ENCODE results near the gene ZNF785. TPM values are rescaled to one million over a fixed set of nuclear protein-coding genes. Genes with fewer than 3 reads are reported as not detected.
A peak's percentile ranks its signal among the peaks of the same experiment; 100 is the strongest.
"Not testable (repeated sequence)": the region's sequence is repeated elsewhere in the genome, so short reads cannot be mapped to it uniquely, and the experiment has no call there.

The ZNF785 gene
- polyA plus RNA-seq, 5 donors: 22.3 to 29.1 (median 25.2) TPM

DNA sequence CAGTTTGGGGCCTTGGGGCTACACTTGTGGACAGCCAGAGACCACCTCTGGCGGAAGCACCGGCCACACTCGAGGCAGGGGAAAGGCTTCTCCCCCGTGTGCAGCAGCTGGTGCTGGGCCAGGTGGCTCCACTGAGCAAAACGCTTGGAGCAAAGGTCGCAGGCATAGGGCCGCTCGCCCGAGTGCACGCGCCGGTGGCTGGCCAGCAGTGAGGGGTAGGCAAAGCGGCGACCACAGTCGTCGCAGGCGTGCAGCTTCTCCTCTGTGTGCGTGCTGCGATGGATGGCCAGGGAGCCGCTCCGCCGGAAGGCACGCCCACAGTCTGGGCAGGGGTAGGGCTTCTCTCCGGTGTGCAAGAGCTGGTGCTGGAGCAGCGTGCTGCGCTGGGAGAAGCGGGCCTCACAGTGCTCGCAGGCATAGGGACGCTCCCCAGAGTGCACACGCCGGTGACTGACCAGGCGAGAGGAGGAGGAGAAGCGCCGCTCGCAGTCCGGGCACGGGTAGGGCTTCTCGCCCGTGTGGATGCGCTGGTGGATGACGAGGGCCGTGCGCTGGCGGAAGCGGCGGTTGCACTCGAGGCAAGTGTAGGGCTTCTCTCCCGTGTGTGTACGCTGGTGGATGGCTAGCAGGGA is 18.9 kb upstream of the ZNF785 start:
- DNase-seq: no peak

DNA sequence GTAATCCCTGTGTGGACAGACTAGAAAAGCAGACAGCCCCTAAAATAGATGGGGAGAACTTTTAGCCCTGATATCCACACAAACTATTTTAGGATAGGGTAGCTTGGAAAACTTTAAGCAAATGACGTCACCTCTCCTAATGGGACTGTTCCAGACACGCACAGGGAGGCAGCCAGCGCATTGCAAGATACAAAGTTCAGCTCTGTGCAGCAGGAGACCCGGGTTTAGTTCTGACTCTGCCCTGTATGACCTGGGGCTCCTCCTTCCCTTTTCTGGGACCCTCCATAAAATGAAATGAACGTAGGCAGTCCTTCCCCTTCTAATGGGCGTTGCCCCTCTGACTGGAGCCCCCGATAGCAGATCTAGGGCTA is 18.4 kb upstream of the ZNF785 start:
- no peak for DNase-seq

DNA sequence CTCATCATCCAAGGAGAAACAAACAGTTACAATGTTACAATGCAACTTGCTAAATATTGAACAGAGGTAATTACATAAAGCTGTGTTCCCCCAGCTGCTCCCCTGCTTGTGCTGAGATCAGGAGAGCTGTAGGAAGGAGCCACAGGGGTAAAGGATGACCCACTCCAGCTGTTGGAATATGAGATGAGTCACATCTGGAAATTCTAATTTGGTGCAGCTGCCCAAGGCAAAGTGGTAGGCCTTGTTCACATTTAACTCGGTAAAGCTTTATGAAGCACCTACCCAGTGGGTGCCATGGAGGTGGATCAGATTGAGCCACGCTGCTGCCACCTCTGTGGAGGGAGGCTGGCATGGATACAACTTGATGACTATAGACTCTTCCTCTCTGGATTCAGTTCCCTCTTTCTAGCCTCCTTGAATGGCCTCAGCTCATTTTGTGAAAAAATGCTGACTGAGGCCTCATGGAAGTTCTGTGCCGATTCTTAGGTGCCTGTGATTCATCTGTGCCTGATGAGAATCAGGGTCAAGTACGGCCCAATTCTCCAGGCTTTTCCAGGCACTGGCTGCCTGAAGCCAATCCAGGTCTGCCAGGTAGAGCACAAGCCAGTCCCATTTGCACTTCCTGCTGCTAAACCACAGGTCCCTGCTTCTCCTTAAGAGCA is 17.2 kb upstream of the ZNF785 start:
- no peak for DNase-seq

DNA sequence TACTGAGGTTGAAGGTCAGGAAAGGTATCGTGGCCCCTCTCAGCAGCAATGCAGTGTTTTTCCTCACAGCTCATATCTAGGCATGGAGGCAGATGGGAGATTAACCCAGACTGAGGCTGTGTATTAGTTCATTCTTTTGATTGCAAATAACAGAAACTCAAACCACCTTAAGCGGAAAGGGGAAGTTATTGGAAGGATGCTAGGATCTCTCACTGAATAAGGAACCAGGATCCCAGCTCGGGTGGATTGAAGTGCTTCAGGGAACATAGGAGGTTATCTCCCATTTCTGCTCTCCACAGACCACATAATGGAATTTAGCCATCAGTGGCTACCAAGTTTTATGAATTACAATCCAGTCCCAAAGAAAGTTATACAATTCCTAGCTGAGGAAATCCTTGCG is 16.5 kb upstream of the ZNF785 start:
- DNase-seq: no peak

DNA sequence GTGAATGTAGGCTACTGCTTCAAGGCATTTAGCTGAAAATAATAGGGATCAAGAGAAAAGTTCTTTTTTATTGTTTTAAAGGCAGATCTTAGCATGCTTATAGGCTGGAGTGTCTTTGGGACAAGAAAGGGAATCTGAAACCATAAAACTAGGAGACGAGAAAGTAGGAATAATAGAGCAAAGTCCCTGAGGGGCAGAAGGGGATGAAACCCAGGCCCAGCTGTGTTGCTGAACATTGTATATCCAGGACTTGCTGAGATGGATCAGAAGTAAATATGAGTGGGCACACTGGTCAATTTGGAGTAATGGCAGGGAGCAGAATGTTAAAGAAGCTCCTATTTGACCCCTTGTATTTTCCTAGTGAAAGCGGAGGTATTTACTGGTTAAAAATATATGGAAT is 15.4 kb upstream of the ZNF785 start:
- no peak for DNase-seq

DNA sequence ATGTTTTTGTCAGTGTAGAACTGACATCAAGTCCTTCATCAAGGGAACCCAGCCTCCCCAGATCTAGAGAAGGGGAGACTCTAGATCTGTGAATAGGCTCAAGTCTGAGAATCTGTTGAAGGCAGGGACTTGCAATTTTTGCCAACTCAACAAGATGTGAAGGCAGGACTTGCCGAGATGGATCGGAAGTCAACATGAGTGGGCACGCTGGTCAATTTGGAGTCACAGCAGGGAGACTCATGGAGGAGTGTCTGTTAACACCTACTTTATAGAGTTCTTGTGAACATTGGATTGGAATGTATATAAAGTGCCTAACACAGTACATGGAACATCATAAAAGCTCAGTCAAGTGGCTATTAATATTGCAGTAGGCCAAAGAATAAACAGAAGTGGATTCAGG is 14.7 kb upstream of the ZNF785 start:
- DNase-seq: no peak

DNA sequence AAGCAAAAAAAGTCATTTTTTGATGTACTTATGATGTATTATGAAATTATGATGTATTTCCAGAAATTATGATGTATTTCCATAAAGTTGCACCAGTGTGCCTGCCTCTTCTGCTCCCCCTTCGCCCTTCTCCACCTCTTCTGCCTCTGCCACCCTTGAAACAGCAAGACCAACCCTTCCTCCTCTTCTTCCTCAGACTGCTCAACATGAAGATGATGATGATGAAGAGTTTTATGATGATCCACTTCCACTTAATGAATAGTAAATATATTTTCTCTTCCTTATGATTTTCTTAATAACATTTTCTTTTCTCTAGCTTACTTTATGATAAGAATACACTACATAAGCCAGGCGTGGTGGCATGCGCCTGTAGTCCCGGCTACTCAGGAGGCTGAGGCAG is 7.4 kb upstream of the ZNF785 start:
- no peak for DNase-seq

DNA sequence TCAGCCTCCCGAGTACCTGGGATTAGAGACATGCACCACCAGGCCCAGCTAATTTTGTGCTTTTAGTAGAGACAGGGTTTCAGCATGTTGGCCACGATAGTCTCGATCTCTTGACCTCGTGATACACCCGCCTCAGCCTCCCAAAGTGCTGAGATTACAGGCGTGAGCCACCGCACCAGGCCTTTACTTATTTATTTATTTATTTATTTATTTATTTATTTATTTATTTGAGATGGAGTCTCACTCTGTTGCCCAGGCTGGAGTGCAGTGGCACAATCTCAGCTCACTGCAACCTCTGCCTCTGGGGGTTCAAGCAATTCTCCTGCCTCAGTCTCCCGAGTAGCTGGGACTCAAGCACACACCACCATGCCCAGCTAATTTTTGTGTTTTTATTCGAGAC is 5.4 kb upstream of the ZNF785 start:
- DNase-seq: not testable (repeated sequence)

DNA sequence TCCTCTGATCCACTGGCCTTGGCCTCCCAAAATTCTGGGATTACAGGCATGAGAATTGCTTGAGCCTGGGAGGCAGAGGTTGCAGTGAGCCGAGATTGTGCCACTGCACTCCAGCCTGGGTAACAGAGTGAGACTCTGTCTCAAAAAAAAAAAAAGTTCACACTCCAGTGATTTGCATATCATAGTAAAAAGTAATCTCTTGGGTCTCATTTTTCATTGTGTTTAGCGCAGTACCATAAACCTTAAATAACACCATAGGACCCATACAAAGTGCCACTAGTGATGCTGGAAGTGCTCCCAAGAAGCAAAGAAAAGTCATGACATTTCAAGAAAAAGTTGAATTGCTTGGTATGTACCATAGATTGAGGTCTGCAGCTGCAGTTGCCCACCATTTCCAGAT is 4.1 kb upstream of the ZNF785 start:
- not testable (repeated sequence) for DNase-seq

DNA sequence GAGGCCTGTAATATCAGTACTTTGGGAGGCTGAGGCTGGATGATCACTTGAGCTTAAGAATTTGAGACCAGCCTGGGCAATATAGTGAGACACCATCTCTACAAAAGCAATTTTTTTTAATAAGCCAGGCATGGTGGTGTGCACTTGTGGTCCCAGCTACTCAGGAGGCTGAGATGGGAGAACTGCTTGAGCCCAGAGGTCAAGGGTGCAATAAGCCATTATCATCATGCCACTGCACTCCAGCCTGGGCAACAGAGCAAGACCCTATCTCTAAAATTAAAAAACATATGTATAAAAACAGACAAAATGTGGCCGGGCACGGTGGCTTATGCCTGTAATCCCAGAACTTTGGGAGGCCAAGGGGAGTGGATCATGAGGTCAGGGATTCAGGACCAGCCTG is 3.2 kb upstream of the ZNF785 start:
- DNase-seq: no peak

DNA sequence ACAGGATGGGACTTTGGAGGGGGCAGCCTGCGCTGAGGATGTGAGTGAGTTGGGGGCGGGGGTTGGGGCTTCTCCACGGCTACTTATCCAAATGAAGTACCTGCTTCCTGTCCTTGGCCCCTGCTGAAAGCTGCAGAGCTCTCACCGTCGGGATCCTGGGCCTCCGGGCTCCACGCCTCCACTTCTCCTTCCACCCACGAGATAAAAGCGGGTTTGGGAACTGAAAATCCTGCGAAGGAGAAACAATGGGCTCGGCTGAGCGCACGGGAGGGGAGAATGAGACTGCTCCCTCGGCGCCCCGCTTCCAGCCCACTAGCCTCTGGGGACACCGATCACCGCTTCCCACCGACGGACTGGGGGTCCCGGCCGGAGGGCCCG is 486 bp downstream of the ZNF785 start:
- DNase-seq: no peak

DNA sequence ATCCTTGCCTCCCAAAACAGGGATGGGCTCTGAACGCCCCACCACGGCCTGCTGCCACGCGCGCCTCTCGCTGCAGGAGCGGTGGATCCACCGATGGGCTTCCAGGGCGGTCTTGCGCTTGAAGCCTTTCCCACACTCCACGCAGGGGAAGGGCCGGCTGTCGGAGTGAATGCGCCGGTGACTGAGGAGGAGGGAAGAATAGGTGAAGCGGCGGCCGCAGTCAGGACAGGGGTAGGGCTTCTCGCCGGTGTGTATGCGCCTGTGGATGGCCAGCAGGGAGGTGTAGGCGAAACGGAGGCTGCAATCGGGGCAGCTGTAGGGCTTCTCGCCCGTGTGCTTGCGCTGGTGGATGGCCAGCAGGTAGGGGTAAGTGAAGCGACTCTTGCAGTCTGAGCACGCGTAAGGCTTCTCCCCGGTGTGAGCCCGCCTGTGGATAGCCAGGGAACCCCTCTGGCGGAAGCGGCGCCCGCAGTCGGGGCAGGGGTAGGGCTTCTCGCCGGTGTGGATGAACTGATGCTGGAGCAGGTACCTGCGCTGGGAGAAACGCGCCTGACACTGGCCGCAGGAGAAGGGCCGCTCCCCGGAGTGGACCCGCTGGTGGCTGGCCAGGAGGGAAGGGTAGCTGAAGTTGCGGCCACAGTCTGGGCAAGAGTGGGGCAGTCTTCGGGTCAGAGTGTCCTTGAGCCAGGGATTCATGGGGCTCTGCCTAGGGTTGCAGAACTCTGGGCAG is 2.7 kb downstream of the ZNF785 start:
- no peak for DNase-seq

DNA sequence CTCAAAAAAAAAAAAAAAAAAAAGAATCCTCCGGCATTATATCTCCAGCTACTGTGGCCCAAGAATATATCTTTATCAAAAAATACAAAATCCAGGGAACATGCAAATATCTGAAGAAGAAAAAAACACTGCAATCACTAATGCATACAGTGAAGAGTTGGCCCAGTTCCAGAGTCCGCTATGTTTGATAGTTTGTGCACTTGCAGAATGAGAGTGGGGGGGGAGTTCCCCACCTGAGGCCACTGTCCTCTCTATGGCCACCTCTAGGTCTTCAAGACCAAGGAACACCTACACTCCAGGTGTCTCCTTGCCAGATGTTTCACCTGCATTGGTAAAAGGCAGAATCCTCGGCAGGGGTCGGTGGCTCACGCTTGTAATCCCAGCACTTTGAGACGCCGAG is 4.0 kb downstream of the ZNF785 start:
- DNase-seq: no peak

DNA sequence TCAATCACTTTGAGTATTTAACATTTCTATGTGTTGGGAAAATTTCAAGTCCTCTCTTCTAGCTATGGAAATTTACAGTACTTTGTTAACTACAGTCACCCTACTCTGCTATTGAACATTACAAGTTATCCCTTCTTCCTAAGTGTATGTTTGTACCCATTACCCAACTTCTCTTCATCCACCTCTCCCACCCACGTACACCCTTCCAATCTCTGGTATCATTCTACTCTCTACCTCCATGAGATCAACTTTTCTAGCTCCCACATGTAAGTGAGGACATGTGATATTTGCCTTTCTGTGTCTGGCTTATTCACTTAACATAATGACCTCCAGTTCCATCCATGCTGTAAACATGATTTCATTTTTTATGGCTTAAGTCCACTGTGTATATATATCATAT is 10.8 kb downstream of the ZNF785 start:
- no peak for DNase-seq

DNA sequence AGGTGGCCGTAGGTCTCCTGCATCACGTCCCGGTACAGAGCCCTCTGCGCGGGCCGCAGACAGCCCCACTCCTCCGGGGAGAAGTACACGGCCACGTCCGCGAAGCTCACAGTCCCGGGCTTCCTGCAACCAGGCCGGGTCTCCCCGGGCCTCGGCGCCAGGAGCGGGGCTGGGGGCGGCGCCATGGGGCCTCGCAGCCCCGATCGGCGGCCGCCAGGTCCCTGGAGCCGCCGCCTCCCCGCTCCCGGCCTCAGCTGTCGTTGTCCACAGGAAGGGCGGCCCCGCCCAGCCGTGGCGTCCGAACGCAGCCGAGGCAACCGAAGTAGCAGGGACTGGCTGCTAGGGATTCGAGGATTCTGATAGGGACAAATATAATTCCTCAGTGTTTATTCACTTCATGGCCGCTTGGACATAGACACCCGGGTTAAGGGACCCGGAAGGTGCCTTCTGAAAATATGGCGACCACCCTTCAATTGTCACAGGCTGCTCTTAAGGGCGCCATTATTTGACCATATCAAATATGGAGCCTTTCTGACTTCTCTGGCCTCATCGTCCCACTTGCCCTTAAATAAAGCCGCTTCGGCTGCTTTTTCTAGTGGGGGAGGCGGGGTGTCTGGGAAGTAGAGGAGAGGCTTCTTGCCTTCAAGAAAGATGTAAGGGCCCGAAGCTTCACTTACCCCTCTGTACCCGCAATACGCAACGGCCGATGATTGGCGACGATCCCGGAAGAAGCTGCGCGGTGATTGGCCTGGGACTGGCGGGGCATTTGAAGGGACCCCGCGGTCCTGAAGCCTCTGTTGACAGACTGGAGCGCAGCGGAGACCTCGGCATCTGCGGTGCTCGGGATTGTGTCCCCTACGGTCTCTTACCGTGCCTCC is 13.8 kb downstream of the ZNF785 start, which contains the start of gene ZNF688:
Gene ZNF688 (minus strand): TSS at position 270 of the 878 bp plus-strand sequence. CDS start 85 bp downstream, at position 185.
- peak; percentile 96 to 98 for DNase-seq

DNA sequence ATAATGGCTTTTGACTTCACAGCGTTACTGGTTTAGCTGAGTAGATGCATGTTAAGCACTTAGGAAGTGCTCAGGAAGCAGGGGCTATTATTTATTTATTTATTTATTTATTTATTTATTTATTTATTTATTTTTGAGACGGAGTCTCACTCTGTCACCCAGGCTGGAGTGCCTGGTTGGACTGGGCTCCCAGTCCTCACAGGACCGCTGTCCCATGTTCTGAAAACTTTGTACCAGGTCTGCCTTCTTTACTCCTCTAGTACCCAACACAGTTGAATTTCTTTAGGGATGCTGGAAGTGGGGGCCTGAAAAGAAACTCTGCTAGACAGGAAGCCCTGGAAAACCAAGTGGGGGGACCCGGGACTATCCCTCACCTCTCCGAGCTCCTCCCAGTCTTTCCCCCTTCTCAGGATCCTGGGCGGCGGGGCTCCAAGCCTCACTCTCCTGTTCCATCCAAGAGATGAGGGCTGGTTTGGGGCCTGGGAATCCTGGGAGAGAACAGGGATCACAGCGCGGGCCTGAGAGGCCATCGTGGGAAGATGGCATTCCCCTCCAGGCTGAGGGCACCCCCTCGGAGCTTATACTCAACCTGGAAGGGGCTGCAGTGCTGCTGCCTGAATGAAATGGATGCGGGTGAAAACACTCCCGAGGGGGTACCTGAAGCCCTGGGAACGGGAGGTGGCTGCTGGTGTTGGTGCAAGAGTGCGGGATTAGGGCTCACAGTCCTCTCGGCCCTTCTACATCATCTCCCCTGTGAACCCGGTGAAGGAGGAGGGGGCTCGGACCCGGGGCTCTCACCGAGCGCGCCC is 14.7 kb downstream of the ZNF785 start:
- peak; percentile 38 to 51 for DNase-seq

DNA sequence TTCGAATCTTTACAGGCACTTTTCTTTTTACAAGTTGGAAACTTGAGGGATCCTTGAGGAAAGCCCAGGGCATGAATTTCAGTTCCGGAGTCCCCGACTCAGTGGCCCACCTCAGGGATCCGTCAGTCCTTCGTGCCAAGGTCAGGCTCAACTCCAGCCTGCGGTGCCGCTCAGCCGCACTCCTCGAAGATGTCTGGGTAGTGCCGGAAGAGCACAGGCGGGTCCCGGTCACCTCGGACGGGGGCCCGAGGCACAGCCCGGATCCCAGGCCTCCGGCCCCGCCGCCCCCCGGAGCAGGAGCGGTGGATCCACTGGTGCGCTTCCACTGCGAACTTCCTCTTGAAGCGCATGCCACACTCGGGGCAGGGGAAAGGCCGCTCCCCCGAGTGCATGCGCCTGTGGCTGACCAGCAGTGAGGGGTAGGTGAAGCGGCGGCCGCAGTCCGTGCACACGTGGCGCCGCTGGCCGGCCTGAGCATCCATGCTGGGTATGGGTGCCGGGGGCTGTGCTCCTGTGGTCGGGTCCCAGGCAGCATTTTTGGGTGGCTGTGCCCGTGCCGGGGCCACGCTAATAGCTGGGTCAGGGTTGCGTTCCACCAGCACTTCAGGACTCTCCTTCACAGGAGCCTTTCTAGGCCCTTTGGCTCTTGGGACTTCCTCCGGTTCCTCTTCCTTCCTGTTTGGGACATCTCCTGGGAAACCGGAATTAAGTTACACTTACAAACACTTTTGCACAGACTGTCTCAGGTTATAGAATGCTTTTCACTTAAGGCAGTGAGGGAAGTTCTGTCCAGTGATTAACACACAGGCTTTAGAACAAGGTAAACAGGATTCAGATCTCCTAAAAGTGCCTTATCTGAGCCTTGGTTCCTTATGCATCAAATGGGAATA is 15.5 kb downstream of the ZNF785 start:
- DNase-seq: no peak

DNA sequence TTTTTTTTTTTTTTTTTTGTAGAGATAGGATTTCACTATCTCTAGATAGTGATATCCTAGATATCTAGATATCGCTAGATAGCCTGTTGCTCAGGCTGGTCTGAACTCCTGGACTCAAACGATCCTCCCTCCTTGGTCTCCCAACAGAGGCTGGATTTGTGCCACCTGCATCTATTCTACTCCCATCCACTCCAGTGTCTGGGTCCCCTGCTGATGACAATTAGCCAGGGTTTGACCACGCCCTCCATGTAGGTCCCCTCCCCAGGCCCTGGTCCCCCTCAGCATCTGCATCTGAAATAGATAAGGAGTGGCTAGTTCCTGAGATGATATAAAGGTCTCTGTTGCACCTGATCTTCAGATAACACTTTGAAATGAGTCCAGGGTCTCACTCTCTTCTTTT is 16.2 kb downstream of the ZNF785 start:
- DNase-seq: no peak

DNA sequence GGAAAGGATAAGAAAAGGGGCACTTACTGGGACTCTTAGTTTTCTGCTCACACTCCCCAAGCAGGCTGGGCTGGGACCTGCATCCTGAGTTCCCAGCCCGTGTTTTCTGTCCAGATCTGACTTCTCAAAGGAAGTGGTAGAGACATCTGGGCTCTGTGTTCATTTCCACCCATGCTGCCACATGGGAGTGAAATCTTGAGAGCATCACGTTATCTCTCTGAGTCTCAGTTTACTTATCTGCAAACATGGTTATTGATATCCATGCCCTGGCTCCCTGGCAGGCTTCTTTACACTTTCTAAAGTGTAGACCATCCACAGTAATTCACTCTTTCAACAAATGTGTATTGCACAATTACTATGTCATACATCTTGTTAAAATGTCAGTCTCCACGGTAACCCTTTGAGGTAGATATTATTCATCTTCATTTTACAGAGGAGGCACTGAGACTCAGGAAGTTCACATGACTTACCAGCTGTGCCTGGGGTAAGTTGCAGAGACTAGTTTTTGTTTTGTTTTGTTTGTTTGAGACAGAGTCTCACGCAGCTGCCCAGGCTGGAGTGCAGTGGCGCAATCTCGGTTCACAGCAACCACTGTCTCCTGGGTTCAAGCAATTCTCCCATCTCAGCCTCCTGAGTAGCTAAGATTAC is 17.4 kb downstream of the ZNF785 start:
- DNase-seq: no peak

All from right lung (tissue), 5 donors.